Left lung (tissue), 10 donors: ENCODE measurements around the gene PLXDC1. TPM values are rescaled to one million over a fixed set of nuclear protein-coding genes. Genes with fewer than 3 reads are reported as not detected.

Experiments used
- ATAC-seq: fragments of 200-7000 bp; cut with Tn5 transposase; one replicate; pipeline ENCODE4 v1.9.1; 2020; ENCODE audit warnings: moderate library complexity
- DNase-seq, 4 donors: peaks; one replicate each; pipeline ENCODE4 v3.0.0-alpha.2; 2013 to 2020
- H3K27ac ChIP-seq, 2 donors: fragments of 200-600 bp; sonication (generic) in 1 of 2; one replicate each; pipeline versions ENCODE4 v1.5.0 to v1.8.0; 2020 to 2021
- H3K27me3 ChIP-seq, 2 donors: fragments of 200-600 bp; sonication (generic) in 1 of 2; one replicate each; pipeline versions ENCODE4 v1.5.0 to v1.8.0; 2020 to 2021
- H3K36me3 ChIP-seq, 2 donors: fragments of 200-600 bp; sonication (generic) in 1 of 2; one replicate each; pipeline versions ENCODE4 v1.5.0 to v1.8.0; 2020 to 2021
- H3K4me1 ChIP-seq, 2 donors: fragments of 200-600 bp; one replicate each; pipeline ENCODE4 v1.8.0; 2021
- H3K4me3 ChIP-seq, 2 donors: fragments of 200-600 bp; sonication (generic) in 1 of 2; one replicate each; pipeline versions ENCODE4 v1.5.0 to v1.8.0; 2020 to 2021; ENCODE audit warnings: mild to moderate bottlenecking in 1 of 2
- H3K9me3 ChIP-seq, 2 donors: fragments of 200-600 bp; sonication (generic) in 1 of 2; one replicate each; pipeline versions ENCODE4 v1.5.0 to v1.8.0; 2020 to 2021
- CTCF ChIP-seq, 2 donors: fragments of 200-600 bp; sonication (generic) in 1 of 2; IDR thresholded peaks; one replicate each; pipeline versions ENCODE4 v1.5.0 to v1.8.0; 2021; ENCODE audit warnings: antibody characterized with exemption in 2 of 2
- intact Hi-C, 2 donors: fragments of 100-400 bp; cut with DNase I; formaldehyde crosslinking; loops; one replicate each; pipeline versions ENCODE4 v1.11.2 to v1.14.2; 2022
- polyA plus RNA-seq, 6 donors: library from polyadenylated mRNA; unstranded; fragments of 120-200 nt; gene quantifications; one replicate each; pipeline ENCODE4 v1.2.1, GENCODE V29; 2013; ENCODE audit not compliant: insufficient read length in 6 of 6
- total RNA-seq, 2 donors: library from RNA; stranded (reverse); fragmentation: NEBNext Ultra II Directional; extraction: Animal tissue kit (Norgen Biotek cat#: 25700); gene quantifications; one replicate each; pipeline ENCODE4 v1.2.1, GENCODE V29; 2021
- donor health status: DM: no; HTN: yes; CAD: no.
- donor health status: DM: no; HTN: no; CAD: no.

PLXDC1 gene
- total and polyA plus RNA-seq, 8 donors, result 4.1 to 11.9 (median 6.9) TPM

DNA sequence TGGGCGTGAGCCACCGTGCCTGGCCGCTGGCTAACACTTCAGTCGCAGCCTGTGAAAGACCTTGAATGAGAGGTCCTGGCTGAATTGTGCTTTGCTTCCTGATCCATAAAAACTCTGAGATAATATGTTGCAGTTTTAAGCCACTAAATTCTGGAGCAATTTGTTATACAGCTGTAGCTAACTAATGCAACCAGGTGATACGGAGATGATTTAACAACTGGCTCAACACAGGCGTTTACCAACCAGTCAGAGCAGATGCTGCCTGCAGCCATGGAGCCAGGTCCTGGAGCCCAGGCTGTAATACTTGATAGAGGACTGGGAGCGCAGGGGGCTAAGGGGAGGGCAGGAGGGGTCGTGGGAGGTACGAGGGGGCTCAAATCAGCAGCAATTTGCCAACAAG, 50.9 kb downstream of the PLXDC1 start:
- ATAC-seq (no peak), DNase-seq (no peak)
- intact Hi-C loops, result no loop called here
- Histone ChIP-seq H3K4me1 (peaks cover 13 to 29% of the 10 kb centered on the region in 2 donors), H3K36me3 (no peaks in the 10 kb centered on the region), H3K27ac (no peak overlapping the region), H3K4me3 (no peak overlapping the region), H3K9me3 (no peaks in the 10 kb centered on the region), H3K27me3 (peaks cover 0 to 31% of the 10 kb centered on the region in 2 donors)
- TF ChIP-seq CTCF (IDR thresholded peaks at IDR 0.05), result no peak

GRCh38 chr17:39099663-39100286, 51.7 kb downstream of the PLXDC1 start:
- Histone ChIP-seq H3K4me1 (peaks cover 13 to 32% of the 10 kb centered on the region in 2 donors), H3K9me3 (no peaks in the 10 kb centered on the region), H3K4me3 (no peak overlapping the region), H3K27ac (peak overlapping the region in 1 of 2 donors; percentile 29), H3K36me3 (no peaks in the 10 kb centered on the region), H3K27me3 (peaks cover 0 to 33% of the 10 kb centered on the region in 2 donors)
- no peak for TF ChIP-seq CTCF (IDR thresholded peaks at IDR 0.05)
- intact Hi-C loops, result no loop called here
- DNase-seq (peak in 2 of 4 donors; percentile 87 to 90), ATAC-seq (no peak)

DNA sequence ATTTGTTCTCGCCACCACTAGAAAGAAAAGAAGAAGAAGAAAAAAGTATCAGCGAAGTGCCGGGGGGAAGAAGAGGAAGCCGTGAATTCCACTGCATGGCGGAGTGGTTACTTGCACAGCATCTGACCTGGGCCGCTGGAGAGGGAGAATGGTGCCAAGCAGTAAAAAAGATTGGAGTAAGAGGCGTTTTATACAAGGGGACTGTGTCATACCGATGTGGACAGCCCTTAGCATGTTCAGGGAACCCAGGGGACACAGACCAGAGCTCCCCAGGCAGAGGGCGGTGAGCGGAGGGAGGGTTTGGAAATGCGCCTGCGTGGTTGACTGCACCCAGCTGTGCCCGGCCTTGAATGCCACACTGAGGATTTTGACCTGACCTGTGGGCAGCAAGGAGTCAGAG, 52.8 kb downstream of the PLXDC1 start:
- intact Hi-C loops, result no loop called here
- H3K36me3 ChIP-seq, result no peaks in the 10 kb centered on the region
- peaks cover 13 to 32% of the 10 kb centered on the region in 2 donors for H3K4me1 ChIP-seq
- peaks cover 0 to 33% of the 10 kb centered on the region in 2 donors for H3K27me3 ChIP-seq
- TF ChIP-seq CTCF (IDR thresholded peaks at IDR 0.05), result no peak
- no peaks in the 10 kb centered on the region for H3K9me3 ChIP-seq
- H3K27ac ChIP-seq, result no peak overlapping the region
- DNase-seq (no peak), ATAC-seq (no peak)
- H3K4me3 ChIP-seq, result no peak overlapping the region

- DNase-seq, result no peak
- Histone ChIP-seq H3K36me3 (no peaks in the 10 kb centered on the region), H3K27me3 (peaks cover 0 to 33% of the 10 kb centered on the region in 2 donors), H3K4me3 (no peak overlapping the region), H3K4me1 (peaks cover 13 to 35% of the 10 kb centered on the region in 2 donors), H3K9me3 (no peaks in the 10 kb centered on the region), H3K27ac (no peak overlapping the region)
- ATAC-seq, result no peak
- TF ChIP-seq CTCF (IDR thresholded peaks at IDR 0.05), result no peak
- intact Hi-C loops, result no loop called here
Measured at GRCh38 chr17:39097537-39097936, 53.9 kb downstream of the PLXDC1 start.

DNA sequence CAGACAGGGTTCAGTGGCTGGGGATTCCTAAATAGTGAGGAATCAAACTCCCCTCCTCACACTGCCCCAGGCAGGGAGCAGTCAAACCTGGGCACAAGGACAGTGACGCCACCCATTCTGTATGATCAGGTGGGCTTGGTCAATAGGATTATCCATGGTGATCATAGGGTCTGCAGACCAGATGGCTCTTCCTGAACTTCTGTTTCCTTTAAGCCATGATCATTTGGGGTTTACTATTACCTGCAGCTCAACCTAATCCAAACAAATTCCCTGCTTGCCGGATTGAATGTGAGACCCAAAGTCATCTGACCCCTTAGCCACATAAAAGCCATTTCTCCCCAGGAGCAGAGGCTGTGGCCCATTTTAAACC, 54.3 kb downstream of the PLXDC1 start:
- peaks cover 13 to 38% of the 10 kb centered on the region in 2 donors for H3K4me1 ChIP-seq
- ATAC-seq, result no peak

More for the DNA sequence above, 54.3 kb downstream of the PLXDC1 start:
- no peak overlapping the region for H3K4me3 ChIP-seq
- intact Hi-C loops, result no loop called here
- no peaks in the 10 kb centered on the region for H3K36me3 ChIP-seq
- no peaks in the 10 kb centered on the region for H3K9me3 ChIP-seq
- no peak for DNase-seq
- peaks cover 0 to 33% of the 10 kb centered on the region in 2 donors for H3K27me3 ChIP-seq
- no peak overlapping the region for H3K27ac ChIP-seq
- no peak for TF ChIP-seq CTCF (IDR thresholded peaks at IDR 0.05)
